Jurkat, Clone E6-1 (cell line): Measurements from ENCODE around the gene KNCN.

Experiments used
- DNase-seq: peaks from one replicate; pipeline ENCODE4 v3.0.0-alpha.2; 2011; ENCODE audit warnings: low read depth, low spot score
- H3K4me3 ChIP-seq: 2 replicates; pipeline ENCODE4 v1.5.1; 2011; ENCODE audit warnings: mild to moderate bottlenecking, low read length, control low read depth, moderate library complexity

The KNCN gene

DNA sequence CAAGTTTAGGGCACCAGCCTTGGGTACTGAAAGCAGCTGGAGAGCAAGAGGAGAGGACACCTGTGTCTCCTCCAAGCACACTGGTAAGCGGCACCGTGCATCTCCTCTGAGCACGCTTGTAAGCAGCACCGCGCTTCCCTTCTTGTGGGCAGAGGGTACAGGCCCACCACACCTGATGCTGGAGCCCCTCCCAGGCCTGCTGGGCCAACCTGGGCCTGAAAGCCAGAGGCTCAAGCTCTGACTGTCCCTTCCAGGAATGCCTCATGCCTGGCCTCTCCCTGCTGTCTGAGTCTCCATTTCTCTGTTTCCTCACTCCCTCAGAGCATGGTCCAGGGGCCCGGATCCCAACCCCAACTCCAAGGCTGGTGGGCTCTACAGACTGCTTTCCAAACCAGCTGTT, 35.9 kb downstream of the KNCN start:
- H3K4me3 ChIP-seq = no peak overlapping the region
- DNase-seq = no peak

DNA sequence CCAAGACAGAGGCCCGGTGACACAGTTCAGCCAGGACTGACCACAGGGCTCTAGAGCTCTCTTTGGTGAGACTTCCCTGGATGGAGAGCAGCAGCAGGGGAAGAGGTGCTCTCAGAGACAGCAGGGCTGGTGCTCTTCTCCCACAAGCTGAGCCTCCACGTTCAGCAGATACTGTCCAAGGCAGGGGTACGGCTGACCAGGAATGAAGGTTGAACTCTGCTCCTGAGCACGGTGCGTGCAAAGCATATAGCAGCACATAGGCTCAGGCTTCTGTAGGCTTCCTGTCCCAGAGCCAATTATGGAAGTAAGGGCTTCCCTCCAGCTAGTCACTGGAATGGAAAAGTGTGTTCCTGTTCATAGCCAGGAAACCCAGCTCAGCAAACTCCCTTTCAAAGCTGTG, 37.9 kb downstream of the KNCN start:
- no peak for DNase-seq
- no peak overlapping the region for H3K4me3 ChIP-seq

DNA sequence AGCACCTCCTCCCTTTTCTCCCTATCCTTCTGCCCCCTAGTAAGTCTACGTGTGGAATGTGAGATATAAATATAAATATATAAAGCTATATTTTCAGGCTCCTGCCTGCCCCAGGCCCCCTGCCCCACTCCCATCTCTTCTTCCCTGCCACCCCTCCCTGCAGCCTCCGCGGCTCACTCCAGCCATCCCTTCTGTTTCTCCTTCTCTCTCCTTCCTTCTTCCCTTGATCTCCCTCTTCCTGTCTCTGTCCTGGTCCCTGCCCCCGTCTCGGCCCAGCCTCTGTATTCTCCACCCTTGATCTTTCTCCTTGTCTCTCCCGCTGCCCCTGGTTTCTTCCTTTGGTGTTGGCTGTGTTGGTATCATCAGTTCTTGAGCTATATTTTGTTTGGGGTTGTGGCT, 38.7 kb downstream of the KNCN start:
- DNase-seq = no peak
- no peak overlapping the region for H3K4me3 ChIP-seq

DNA sequence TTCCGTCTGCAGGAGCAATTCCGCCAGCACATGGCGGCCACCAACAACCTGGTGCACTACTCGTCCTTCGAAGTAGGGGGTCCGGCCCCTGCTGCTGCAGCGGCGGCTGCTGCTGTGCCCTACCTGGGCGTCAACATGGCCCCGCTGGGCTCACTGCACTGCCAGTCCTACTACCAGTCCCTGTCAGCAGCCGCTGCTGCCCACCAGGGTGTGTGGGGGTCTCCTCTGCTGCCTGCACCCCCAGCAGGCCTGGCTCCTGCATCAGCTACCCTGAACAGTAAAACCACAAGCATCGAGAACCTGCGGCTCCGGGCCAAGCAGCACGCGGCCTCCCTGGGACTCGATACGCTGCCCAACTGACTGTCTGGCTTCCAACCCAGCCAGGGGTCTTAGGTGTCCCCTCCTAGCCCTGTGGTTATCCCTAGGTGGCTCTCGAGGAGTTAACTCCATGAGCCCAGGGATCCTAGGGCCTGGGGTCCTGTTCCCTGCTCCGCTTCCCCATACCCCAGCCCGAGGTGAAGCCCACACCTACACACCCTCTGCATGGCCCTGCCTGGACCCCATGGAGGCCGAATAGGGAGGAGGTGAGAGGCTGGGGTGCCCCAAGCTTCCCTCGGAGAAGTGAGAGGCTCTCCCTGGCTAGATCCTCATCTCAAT, 39.2 kb downstream of the KNCN start:
- no peak overlapping the region for H3K4me3 ChIP-seq
- no peak for DNase-seq

DNA sequence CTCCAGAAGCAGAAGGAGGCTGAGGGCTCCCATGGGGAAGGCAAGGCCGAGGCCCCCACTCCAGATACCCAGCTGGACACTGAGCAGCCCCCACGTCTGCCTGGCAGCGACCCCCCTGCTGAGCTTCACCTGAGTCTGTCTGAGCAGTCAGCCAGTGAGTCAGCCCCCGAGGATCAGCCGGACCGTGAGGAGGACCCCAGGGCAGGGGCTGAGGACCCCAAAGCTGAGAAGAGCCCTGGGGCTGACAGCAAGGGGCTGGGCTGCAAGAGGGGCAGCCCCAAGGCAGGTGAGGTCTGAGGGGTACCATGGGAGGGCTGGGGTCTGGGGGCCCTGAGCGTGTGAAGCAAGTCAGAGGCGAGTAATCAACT, 40.5 kb downstream of the KNCN start:
- DNase-seq = no peak
- H3K4me3 ChIP-seq = no peak overlapping the region

DNA sequence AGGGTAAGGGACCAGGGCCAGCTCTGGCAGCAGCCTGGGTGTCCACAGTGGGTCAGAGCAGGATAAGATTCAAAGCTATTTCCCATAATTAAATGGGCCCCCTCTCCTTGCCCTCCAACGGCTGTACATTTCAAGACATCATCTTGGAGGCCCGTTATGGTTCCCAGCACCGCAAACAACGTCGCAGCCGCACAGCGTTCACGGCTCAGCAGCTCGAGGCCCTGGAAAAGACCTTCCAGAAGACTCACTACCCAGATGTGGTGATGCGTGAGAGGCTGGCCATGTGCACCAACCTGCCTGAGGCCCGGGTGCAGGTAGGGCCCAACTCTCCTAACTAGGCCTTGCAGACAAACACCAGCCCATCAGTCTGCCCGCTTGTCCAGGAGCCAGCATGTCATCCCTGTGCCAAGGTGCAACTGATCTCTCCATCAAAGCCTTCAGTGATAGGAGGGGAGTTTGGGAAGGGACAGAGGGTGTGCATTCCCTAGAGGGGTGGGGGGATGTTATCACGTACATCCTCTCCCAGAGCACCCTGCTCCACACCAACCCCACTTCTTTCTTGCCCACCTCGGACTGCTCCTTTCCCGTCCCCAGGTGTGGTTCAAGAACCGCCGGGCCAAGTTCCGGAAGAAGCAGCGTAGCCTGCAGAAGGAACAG, 41.0 kb downstream of the KNCN start:
- no peak for DNase-seq
- H3K4me3 ChIP-seq = no peak overlapping the region

DNA sequence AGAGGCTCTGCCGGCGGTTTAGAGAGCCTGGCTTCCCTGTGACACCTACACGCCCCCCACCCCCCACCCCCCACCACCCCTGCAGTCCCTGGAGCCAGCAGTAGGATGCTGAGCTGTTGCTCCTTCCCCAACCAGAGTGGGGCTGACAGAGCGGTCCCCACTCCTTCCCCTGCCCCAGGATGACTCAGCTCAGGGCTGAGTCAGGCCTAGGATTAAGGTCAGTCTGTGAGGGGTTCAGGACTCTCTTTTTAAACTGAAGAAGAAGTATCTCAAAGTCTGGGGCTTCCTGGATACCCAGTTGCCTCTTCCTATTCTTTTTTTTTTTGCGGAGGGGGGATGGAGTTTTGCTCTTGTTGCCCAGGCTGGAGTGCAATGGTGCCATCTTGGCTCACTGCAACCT, 42.7 kb downstream of the KNCN start:
- no peak overlapping the region for H3K4me3 ChIP-seq
- DNase-seq = no peak

DNA sequence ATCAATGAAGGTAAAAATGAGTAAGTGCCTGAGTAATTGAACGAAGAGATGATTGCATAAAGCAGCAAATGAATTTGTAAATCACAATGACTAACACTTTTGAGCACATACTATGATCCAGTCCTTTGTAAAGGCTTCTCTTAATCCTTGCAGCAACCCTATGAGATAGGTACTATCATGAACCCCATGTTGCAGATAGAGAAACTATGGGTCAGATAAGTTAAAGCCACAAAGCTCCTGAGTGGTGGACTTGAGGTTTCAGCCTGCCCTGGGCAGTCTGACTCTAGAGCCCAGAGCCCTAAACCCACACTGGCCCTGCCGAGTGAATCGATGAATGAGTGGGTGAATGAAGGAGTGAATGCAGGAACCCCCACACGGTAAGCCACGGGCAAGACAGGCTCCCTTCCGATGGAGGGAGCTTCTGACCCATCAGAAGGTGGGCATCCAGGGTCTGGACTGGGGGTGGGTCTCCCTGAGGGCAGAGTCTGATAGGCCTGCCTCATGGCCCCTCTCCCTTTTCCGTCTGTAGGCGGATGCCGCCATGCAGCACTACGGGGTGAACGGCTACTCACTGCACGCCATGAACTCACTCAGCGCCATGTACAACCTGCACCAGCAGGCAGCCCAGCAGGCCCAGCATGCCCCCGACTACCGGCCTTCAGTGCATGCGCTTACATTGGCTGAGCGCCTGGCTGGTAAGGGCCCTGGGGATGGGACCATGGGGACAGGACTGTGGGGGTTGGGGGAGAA, 44.8 kb downstream of the KNCN start:
- H3K4me3 ChIP-seq = no peak overlapping the region
- no peak for DNase-seq

DNA sequence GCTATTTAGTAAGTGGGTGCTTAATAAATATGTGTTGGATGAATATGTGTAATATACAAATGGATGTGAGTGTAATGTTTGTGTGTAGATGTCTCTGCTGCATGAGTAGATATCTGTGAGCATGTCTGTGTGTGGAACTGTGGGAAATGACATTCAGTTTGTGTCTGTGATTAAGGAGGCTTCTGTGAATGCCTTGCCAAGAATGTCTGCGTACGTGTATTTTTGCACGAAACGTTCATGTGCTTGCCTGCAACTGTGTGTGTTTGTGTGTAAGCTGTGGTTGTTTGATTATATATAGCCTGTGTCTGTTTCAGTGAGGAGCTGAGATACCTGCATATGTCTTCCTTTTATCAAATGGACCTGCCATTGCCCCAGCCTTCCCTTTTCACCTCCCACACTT, 48.0 kb downstream of the KNCN start:
- no peak for DNase-seq
- H3K4me3 ChIP-seq = no peak overlapping the region

DNA sequence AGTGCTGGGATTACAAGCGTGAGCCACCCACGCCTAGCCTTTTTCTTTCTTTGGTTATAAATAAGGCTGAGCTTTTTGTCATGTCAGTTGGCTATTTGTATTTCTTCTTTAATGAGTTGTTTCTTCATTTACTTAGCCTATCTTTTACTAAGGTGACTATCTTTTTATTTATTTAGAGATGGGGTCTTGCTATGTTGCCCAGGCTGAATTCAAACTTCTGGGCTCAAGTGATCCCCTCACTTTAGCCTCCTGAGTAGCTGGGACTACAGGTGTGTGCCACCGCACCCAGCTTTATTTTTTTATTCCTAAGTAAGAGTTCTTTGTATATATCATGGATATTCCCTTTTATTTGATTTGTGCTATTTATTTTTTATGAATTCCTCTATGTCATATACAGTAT, 49.9 kb downstream of the KNCN start:
- H3K4me3 ChIP-seq = no peak overlapping the region
- no peak for DNase-seq

DNA sequence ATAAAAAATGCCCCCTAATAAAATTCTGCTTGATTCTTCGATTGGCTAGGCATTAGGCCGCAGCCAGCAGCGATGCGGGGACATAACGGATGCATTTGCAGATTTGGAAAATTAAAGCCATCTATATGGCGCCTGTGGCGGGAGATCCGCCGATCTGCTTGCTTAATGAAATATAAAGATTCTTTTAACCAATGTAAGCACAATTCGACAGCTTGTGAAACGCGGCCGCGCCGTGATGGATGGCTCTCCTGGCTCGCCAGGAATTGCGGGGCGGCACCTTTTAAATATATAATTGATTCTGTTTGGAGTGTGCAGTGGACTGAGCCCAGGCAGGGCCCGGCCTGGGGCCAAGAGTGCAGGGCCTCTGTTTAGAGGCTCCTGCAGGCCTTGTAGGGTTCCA, 53.8 kb downstream of the KNCN start:
- DNase-seq = no peak
- H3K4me3 ChIP-seq = no peak overlapping the region

DNA sequence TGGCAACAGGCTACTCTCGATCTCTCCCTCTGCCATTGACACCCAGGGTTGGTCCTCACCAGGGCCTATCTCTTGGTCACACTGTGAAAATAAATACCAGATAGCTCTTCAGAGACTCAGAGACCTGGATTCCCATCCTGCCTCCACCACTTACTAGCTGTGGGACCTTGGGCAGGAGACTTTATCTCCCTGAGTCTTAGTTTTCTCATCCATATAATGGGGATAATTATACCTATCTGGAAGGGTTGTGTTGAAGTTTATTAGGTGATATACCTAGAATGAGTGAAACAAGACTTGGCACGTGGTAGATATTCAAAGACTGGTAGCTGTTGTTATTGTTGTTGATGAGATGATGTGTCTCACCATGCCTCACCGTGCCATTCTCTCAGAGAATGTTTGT, 54.4 kb downstream of the KNCN start:
- DNase-seq = no peak
- no peak overlapping the region for H3K4me3 ChIP-seq

DNA sequence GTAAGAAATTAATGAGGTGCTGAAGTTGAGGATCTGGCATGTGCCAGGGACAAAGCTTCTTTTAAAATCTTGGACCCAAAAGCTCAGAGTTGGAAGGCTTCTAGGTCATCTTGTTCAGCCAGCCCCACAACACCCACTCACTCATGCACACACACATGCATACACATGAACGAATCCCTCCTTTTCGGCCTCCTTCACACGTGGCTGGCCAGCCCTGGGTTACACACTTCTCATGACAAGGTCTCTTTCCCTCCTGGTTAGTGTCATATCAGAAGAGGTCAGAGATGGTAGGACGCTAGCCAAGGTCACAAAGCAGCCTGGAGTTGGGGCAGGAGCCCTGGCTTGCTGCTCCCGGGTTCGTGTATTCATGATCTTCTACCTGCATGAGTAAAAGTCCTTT, 54.9 kb downstream of the KNCN start:
- DNase-seq = no peak
- H3K4me3 ChIP-seq = no peak overlapping the region

DNA sequence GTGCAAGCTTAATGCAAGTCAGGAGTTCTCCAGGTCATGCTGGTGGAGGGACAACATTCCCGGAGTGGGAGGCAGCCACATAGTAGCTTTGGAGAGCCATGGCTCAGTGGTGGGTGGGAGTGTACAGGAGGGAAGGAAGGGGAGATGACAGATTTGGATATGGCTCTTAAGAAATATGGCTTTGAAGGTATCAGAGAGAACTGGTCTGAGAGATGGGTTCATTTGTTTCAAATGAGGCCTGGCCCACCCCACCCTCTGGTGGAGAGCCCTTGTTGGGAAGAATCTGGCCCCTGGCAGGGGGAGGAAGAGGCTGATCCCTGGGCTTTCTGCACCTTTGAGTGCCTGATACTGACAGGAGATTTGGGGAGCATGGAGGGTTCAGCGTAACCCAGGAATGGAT, 55.7 kb downstream of the KNCN start:
- no peak overlapping the region for H3K4me3 ChIP-seq
- DNase-seq = no peak
